MM.1S (cell line): ENCODE measurements around the gene HIGD2B.
"Not testable (repeated sequence)": the region's sequence is repeated elsewhere in the genome, so short reads cannot be mapped to it uniquely, and the experiment has no call there.

Experiments used
- CTCF ChIP-seq: fragments of 300-600 bp; sonication (generic); IDR thresholded peaks from 2 replicates; pipeline ENCODE4 v1.5.1; 2016; ENCODE audit warnings: antibody characterized with exemption, low read length, mixed read lengths
- EZH2phosphoT487 ChIP-seq: fragments of 300-600 bp; sonication (generic); IDR thresholded peaks from 2 replicates; pipeline ENCODE4 v1.6.1; 2018; ENCODE audit warnings: antibody characterized with exemption, low read length

GRCh38 chr15:72670656-72671352 is 15.2 kb downstream of the HIGD2B start:
- TF ChIP-seq CTCF, result peak; percentile 67
- not testable (repeated sequence) for TF ChIP-seq EZH2phosphoT487
